OCI-LY7 (cell line): Measurements from ENCODE around the gene MFSD8.

Experiments used
- EZH2phosphoT487 ChIP-seq: fragments of 200-600 bp; sonication (generic); IDR thresholded peaks from 2 replicates; pipeline ENCODE4 v1.6.1; 2018; ENCODE audit warnings: low read depth, borderline replicate concordance, mild to moderate bottlenecking, mixed run types, antibody characterized with exemption, low read length, moderate library complexity, mixed read lengths
- TF ChIP-seq, protein P1 (sequence below): fragments of 200-600 bp; sonication (generic); conservative IDR thresholded peaks from 2 replicates; pipeline ENCODE4 v1.5.1; 2014; ENCODE audit warnings: mild to moderate bottlenecking, antibody characterized with exemption, low read length, moderate library complexity, mixed read lengths

DNA sequence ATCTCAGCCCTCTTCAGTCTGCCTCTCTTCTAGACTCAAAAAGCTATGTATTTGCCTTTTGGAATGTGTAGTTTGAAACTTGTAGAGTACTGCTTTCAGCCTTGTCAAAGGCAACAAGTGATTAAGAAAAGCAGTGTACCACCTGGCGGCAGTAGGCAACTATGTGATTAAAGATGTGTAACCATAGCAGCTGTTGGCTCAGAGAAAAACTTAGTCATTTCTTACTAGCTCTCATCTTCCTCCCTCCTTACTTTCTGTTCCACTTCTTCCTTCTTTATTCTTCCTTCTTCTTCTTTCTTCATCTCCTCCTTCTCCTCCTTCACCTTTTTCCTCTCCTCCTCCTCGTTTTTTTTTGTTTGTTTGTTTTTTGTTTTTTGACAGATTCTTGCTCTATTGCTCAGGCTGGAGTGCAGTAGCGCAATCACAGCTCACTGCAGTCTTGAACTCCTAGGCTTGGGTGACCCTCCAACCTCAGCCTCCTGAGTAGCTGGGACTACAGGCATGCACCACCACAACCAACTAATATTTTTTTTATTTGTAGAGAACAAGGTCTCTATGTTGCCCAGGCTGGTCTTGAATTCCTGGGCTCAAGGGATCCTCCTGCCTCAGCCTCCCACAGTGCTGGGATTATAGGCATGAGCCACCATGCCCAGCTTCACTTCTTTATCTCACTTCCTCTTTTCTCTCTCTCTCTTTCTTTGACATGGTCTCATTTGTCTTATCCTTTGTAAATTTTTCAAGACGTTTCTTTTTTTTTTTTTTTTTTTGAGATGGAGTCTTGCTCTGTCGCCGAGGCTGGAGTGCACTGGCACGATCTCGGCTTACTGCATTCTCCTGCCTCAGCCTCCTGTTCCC, 32.8 kb upstream of the MFSD8 start:
- TF ChIP-seq, protein P1, sequence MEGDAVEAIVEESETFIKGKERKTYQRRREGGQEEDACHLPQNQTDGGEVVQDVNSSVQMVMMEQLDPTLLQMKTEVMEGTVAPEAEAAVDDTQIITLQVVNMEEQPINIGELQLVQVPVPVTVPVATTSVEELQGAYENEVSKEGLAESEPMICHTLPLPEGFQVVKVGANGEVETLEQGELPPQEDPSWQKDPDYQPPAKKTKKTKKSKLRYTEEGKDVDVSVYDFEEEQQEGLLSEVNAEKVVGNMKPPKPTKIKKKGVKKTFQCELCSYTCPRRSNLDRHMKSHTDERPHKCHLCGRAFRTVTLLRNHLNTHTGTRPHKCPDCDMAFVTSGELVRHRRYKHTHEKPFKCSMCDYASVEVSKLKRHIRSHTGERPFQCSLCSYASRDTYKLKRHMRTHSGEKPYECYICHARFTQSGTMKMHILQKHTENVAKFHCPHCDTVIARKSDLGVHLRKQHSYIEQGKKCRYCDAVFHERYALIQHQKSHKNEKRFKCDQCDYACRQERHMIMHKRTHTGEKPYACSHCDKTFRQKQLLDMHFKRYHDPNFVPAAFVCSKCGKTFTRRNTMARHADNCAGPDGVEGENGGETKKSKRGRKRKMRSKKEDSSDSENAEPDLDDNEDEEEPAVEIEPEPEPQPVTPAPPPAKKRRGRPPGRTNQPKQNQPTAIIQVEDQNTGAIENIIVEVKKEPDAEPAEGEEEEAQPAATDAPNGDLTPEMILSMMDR = peak; percentile 72
- TF ChIP-seq EZH2phosphoT487 = no peak
